SIG-M5 treated with dmso at 0.1 percent for 504 hours (cell line): ENCODE measurements around the gene SLX4IP.
A peak's percentile ranks its signal among the peaks of the same experiment; 100 is the strongest.
"Not testable (repeated sequence)": the region's sequence is repeated elsewhere in the genome, so short reads cannot be mapped to it uniquely, and the experiment has no call there.

Experiments
- DNase-seq: peaks from one replicate; lab custom pipeline; 2025; ENCODE audit not compliant: unreplicated experiment; lab: John Stamatoyannopoulos, UW

SLX4IP gene

GRCh38 chr20:10434832-10435812, at the start of gene SLX4IP:
SLX4IP (plus strand) TSS chr20:10435305; CDS start chr20:10458205, 22,900 bp downstream.
- DNase-seq = peak; percentile 98

GRCh38 chr20:10385850-10386544, 49.1 kb upstream of the SLX4IP start:
- DNase-seq = no peak

GRCh38 chr20:10387686-10388085, 47.4 kb upstream of the SLX4IP start:
- no peak for DNase-seq

- DNase-seq = no peak
Measured at GRCh38 chr20:10388597-10388996, 46.5 kb upstream of the SLX4IP start.

- DNase-seq = no peak
Measured at GRCh38 chr20:10390709-10391108, 44.4 kb upstream of the SLX4IP start.

- not testable (repeated sequence) for DNase-seq
Measured at GRCh38 chr20:10394752-10395151, 40.4 kb upstream of the SLX4IP start.

GRCh38 chr20:10398834-10399369, 36.2 kb upstream of the SLX4IP start:
- no peak for DNase-seq

- DNase-seq = no peak
Measured at GRCh38 chr20:10402938-10403608, 32.0 kb upstream of the SLX4IP start.

- DNase-seq = peak; percentile 62
Measured at GRCh38 chr20:10404023-10404628, 31.0 kb upstream of the SLX4IP start.

GRCh38 chr20:10404959-10405530, 30.1 kb upstream of the SLX4IP start:
- DNase-seq = no peak

GRCh38 chr20:10408108-10408813, 26.8 kb upstream of the SLX4IP start:
- no peak for DNase-seq

- DNase-seq = no peak
Measured at GRCh38 chr20:10411673-10412072, 23.4 kb upstream of the SLX4IP start.

- no peak for DNase-seq
Measured at GRCh38 chr20:10412591-10413408, 22.3 kb upstream of the SLX4IP start.

- no peak for DNase-seq
Measured at GRCh38 chr20:10415013-10415650, 20.0 kb upstream of the SLX4IP start.

GRCh38 chr20:10417218-10417617, 17.9 kb upstream of the SLX4IP start:
- not testable (repeated sequence) for DNase-seq

GRCh38 chr20:10419550-10420133, 15.5 kb upstream of the SLX4IP start:
- DNase-seq = no peak

- DNase-seq = no peak
Measured at GRCh38 chr20:10423735-10424134, 11.4 kb upstream of the SLX4IP start.

GRCh38 chr20:10427060-10427692, 7.9 kb upstream of the SLX4IP start:
- peak; percentile 22 for DNase-seq
